Stimulated activated CD8-positive, alpha-beta memory T cell treated with anti-CD3 and anti-CD28 coated beads, Interleukin-15, amount 100 ng/mL, for 4 hours (primary cell): ENCODE results near the gene PLCH1.
"Not testable (repeated sequence)": the region's sequence is repeated elsewhere in the genome, so short reads cannot be mapped to it uniquely, and the experiment has no call there.

Experiments used
- DNase-seq, 2 donors: peaks; one replicate each; pipeline ENCODE4 v3.0.0-alpha.2; 2020; ENCODE audit warnings: low read depth in 2 of 2

The PLCH1 gene

GRCh38 chr3:155416500-155417118 lies 328.3 kb downstream of the PLCH1 start:
- DNase-seq = no peak

GRCh38 chr3:155412904-155413303 lies 332.0 kb downstream of the PLCH1 start:
- no peak for DNase-seq

- DNase-seq = no peak
These were observed 333.2 kb downstream of the PLCH1 start for GRCh38 chr3:155411500-155412223.

- no peak for DNase-seq
These were observed 335.5 kb downstream of the PLCH1 start for GRCh38 chr3:155409336-155409735.

- no peak for DNase-seq
These were observed 336.9 kb downstream of the PLCH1 start for GRCh38 chr3:155407971-155408370.

GRCh38 chr3:155407331-155407730 lies 337.5 kb downstream of the PLCH1 start:
- DNase-seq = no peak

GRCh38 chr3:155404486-155404885 lies 340.4 kb downstream of the PLCH1 start:
- no peak for DNase-seq

GRCh38 chr3:155402656-155403055 lies 342.2 kb downstream of the PLCH1 start:
- no peak for DNase-seq

- DNase-seq = no peak
These were observed 346.8 kb downstream of the PLCH1 start for GRCh38 chr3:155398046-155398445.

GRCh38 chr3:155394896-155395295 lies 350.0 kb downstream of the PLCH1 start:
- not testable (repeated sequence) for DNase-seq

GRCh38 chr3:155394240-155394639 lies 350.6 kb downstream of the PLCH1 start:
- DNase-seq = no peak

- no peak for DNase-seq
These were observed 351.6 kb downstream of the PLCH1 start for GRCh38 chr3:155393316-155393715.

GRCh38 chr3:155392138-155392537 lies 352.7 kb downstream of the PLCH1 start:
- no peak for DNase-seq

- no peak for DNase-seq
These were observed 353.3 kb downstream of the PLCH1 start for GRCh38 chr3:155391551-155391958.

GRCh38 chr3:155391104-155391503 lies 353.8 kb downstream of the PLCH1 start:
- no peak for DNase-seq

GRCh38 chr3:155390351-155390750 lies 354.5 kb downstream of the PLCH1 start:
- no peak for DNase-seq

GRCh38 chr3:155388417-155388816 lies 356.5 kb downstream of the PLCH1 start:
- DNase-seq = no peak

- no peak for DNase-seq
These were observed 357.3 kb downstream of the PLCH1 start for GRCh38 chr3:155387571-155387970.

- DNase-seq = no peak
These were observed 358.0 kb downstream of the PLCH1 start for GRCh38 chr3:155386919-155387318.

- no peak for DNase-seq
These were observed 358.8 kb downstream of the PLCH1 start for GRCh38 chr3:155385896-155386625.

- DNase-seq = no peak
These were observed 362.4 kb downstream of the PLCH1 start for GRCh38 chr3:155382396-155383042.

GRCh38 chr3:155377847-155378246 lies 367.0 kb downstream of the PLCH1 start:
- no peak for DNase-seq
